GM18858 (cell line): ENCODE results near the gene TTLL7.
"Not testable (repeated sequence)": the region's sequence is repeated elsewhere in the genome, so short reads cannot be mapped to it uniquely, and the experiment has no call there.

Experiments used
- ATAC-seq: cut with Tn5 transposase; IDR thresholded peaks from one replicate; pipeline ENCODE4 v1.9.1; 2021; ENCODE audit not compliant: unreplicated experiment

TTLL7 gene

DNA sequence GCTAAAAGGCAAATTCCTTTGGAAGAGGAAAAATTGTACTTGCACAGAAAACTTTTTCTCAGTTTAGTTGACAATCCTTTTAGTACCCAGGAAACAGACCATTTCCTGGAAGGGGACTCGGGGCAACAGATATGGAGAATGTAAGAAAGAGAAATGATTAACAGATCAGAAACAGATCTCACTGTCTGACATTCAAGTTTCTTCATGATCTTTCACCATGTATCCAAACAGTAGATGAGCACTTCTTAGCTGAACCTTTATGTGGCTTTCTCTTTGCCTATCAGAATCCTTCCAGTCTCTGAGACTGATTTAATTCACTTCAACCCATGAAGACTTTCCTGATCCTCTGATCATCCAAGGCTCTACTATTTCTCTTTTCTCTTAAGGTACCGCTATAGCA lies 2.7 kb downstream of the TTLL7 start:
- ATAC-seq, result no peak

- no peak for ATAC-seq
Observed at GRCh38 chr1:83995649-83996048, 3.3 kb downstream of the TTLL7 start.

GRCh38 chr1:83994111-83994510 lies 4.8 kb downstream of the TTLL7 start:
- ATAC-seq, result no peak

- no peak for ATAC-seq
Observed at GRCh38 chr1:83990734-83991133, 8.2 kb downstream of the TTLL7 start.

GRCh38 chr1:83985048-83985447 lies 13.9 kb downstream of the TTLL7 start:
- no peak for ATAC-seq

- not testable (repeated sequence) for ATAC-seq
Observed at GRCh38 chr1:83983918-83984317, 15.0 kb downstream of the TTLL7 start.

DNA sequence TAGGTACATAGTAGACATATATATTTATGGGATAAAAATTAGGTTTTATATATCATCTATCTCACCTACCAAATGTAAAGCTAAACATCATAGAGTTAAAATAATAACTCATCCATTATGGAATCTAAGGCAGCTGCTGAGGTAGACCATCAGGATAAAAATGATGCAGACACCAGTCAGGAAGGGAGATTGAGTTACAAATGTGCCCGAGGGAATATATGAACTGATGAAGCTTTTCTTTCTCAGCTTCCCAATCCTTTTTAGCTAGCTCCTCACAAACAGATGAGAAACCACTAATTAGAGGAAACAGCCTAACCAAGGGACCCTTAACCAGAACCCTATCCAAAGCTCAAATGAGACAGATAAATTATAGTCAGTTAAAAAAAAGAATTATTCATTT lies 20.9 kb downstream of the TTLL7 start:
- ATAC-seq, result no peak

DNA sequence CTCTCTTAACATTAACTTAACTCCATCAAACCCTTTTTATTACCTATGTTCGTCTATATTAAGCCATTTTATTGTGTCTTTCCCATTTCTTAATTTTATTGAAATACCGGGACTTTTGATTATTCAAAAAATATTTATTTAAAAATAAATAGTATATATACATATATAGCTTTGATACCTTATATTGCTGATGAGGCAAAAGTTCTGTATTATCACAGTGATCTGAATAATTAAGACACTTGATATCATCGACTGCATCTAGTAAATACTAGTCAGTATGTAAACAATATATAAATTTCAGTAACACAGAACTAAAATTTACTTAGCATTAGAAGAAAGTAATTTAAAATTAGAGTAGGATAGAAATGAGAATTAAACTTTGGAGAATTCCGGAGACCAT lies 22.0 kb downstream of the TTLL7 start:
- no peak for ATAC-seq

GRCh38 chr1:83970802-83971201 lies 28.1 kb downstream of the TTLL7 start:
- ATAC-seq, result no peak

- ATAC-seq, result no peak
Observed at GRCh38 chr1:83970114-83970513, 28.8 kb downstream of the TTLL7 start.

GRCh38 chr1:83967336-83967735 lies 31.6 kb downstream of the TTLL7 start:
- ATAC-seq, result no peak

- no peak for ATAC-seq
Observed at GRCh38 chr1:83964153-83964552, 34.8 kb downstream of the TTLL7 start.

DNA sequence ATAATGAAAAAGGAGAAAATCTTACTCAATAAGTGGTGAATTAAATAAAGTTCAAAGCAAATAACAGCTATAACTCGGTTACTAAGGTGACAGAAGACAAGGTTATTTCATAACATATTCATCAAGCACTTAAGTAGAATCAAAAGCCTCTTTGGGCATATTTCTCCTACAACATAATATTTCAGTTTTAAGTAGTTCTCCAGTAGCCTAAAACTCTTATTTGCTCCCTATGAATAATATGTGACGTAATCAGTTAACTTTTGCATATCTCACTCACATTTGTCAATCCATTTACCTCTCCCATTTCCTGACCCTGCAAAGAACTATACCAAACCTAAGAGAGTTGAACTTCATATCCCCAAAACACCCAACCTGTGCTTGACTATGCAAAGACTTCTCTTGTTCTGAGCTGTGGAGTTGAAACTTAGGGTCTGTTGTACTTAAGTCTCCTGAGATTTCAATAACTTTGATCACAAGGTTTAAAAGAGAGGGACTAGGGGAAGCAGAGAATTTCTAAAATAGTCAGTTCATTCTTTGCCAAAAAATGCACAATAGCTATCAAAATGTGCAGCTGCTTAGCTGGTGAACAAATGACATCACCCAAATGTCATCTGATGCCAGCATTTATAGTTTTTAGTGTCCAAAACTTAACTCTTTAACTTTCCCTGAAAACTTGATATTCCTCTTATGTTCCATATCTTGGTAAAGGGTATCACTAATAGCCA lies 37.2 kb downstream of the TTLL7 start:
- ATAC-seq, result no peak

- ATAC-seq, result no peak
Observed at GRCh38 chr1:83960669-83961277, 38.2 kb downstream of the TTLL7 start.

DNA sequence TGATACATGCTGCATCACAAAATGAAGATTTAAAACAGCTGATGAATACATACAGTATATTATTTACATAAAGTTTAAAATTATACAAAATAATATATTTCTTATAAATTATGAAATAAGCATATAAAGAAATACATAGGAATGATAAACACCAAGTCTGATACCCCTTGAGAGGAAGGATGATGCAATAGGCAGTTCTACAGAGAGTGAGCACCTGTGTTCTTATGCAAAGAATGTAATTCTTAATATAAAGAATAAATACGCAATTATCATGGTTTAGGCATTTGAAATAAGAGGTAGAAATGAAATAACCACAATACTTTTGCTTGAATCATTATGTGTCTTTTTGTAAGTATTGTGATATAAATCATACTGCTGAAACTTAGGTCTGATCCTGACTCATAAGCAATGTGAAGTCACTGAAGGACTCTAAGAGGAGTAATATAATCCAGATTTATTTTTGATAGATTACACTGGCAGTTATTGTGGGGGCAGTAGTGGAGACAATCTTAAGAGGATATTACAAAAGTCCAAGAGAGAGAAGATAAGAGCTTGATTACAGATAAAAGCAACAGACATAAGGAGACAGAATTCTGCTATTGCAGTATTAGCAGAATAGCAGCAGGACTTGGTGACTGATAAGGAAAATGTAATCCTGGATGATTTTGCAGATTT lies 39.0 kb downstream of the TTLL7 start:
- no peak for ATAC-seq

GRCh38 chr1:83958704-83959103 lies 40.2 kb downstream of the TTLL7 start:
- no peak for ATAC-seq

- ATAC-seq, result no peak
Observed at GRCh38 chr1:83954166-83954823, 44.6 kb downstream of the TTLL7 start.

DNA sequence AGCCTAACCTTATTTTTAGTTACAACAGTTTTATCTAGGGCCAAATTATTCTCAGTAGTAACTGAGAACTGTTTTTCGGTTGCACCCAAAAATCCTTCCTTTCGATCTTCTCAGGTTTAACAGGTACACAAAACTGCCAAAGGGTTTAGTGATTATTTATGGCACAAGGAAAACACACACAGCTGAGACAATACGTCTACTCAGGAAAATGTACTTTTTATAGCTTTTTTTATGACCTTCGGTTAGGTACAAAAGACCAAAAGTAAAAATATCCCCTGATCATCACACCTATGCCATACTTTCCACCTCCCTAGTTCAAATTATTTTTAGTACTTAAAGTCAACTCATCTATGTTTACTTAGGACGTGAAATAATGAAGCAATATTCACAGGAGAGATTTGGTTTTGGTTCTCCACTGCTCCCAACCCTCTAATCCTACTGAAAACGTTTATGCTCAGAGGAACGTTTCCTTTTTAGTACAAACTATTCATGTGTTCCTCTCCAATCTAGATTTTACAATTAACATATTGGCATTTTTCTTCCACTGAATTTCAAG lies 48.7 kb downstream of the TTLL7 start:
- no peak for ATAC-seq

- no peak for ATAC-seq
Observed at GRCh38 chr1:83942914-83943313, 56.0 kb downstream of the TTLL7 start.

DNA sequence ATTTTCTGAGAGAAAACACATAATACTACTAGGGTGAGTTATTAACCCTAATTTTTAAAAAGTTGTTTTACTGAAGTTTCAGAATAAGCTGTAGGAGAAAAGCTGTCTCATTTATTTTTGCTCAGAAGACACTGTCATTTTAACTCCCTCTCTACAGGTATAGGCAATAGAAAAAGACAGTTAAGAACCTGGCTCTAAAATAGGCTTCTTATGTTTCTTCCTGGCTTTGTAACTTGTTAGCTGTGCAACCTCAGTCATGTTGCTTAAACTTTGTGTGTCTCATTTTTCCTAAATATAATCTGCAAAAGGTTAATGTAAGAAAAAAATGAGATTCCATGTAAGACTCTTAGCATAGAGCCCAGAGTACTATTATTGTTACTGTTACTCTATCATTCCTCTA lies 64.4 kb downstream of the TTLL7 start:
- no peak for ATAC-seq

DNA sequence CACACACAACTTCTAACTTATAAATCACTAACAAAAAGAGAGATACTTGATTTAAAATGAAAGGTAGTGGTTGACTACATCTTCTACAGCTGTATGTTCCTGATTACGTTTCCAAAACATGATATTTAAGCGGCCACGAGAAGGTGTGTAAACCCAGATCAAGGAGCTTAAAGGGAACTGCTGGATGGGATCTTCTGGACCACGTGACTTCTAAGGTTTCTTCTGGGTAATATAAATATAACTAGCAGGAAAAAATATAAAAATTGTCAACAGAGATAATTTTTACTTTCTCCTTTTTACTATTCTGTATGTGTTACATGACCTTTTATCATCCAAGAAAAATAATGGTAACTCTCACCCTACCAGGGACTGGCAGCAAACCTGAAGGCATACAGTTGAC lies 66.2 kb downstream of the TTLL7 start:
- no peak for ATAC-seq

DNA sequence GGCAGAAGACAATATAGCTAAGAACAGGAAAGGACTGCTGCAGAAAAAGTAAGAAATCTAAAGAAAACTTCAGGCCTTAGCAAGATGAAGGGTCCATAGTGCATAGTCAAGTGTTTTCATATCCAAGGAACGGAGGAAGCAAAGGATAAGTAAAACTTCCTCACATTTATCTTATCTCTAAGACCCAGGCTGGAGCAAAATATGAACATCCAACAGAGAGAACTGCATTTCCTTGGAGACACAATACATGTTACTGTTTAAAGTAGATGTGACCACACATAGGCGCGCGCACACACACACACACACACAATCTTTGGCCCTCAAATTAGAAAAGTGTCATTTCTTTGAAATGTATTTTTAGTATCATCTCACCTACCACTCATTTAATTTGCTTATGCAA lies 66.7 kb downstream of the TTLL7 start:
- no peak for ATAC-seq
